AG04450 (cell line): ENCODE results near the gene ESPNL. TPM values are rescaled to one million over a fixed set of nuclear protein-coding genes. Genes with fewer than 3 reads are reported as not detected.

Experiments used
- CTCF ChIA-PET: fragments of 300-600, 350-600 bp; formaldehyde crosslinking; extraction: SDS; loops from one replicate; lab custom pipeline; 2022; ENCODE audit warnings: antibody characterized with exemption, inconsistent platforms; lab: Charles Lee
- POLR2A ChIA-PET: fragments of 350-600 bp; formaldehyde crosslinking; extraction: SDS; loops from one replicate; lab custom pipeline; 2021; ENCODE audit warnings: antibody characterized with exemption, inconsistent platforms; lab: Yijun Ruan, JAX
- DNase-seq: peaks from one replicate; pipeline ENCODE4 v3.0.0-alpha.2; 2011; ENCODE audit warnings: low read depth, low spot score
- H3K27ac ChIP-seq: one replicate; pipeline ENCODE4 v1.5.1; 2012; ENCODE audit warnings: low read depth, low read length, control low read depth
- H3K27me3 ChIP-seq: one replicate; pipeline ENCODE4 v1.6.0; 2012; ENCODE audit warnings: low read length; ENCODE audit not compliant: control insufficient read depth, insufficient read depth
- H3K4me3 ChIP-seq: 2 replicates; pipeline ENCODE4 v1.5.1; 2011; ENCODE audit warnings: mild to moderate bottlenecking, low read depth, low read length, control low read depth
- H3K9me3 ChIP-seq: 2 replicates; pipeline ENCODE4 v1.5.1; 2012; ENCODE audit warnings: low read length; ENCODE audit not compliant: control insufficient read depth, insufficient read depth
- CTCF ChIP-seq: IDR thresholded peaks from 2 replicates; pipeline ENCODE4 v1.5.1; 2011; ENCODE audit warnings: low read depth, low read length, control low read depth, inconsistent platforms
- polyA plus RNA-seq: library from polyadenylated mRNA; depleted of rRNA; stranded (reverse); fragments of >200 nt; gene quantifications from 2 replicates; pipeline ENCODE4 v1.2.3, GENCODE V29; 2011

The ESPNL gene
- polyA plus RNA-seq, 1 experiment: 1.0 TPM

DNA sequence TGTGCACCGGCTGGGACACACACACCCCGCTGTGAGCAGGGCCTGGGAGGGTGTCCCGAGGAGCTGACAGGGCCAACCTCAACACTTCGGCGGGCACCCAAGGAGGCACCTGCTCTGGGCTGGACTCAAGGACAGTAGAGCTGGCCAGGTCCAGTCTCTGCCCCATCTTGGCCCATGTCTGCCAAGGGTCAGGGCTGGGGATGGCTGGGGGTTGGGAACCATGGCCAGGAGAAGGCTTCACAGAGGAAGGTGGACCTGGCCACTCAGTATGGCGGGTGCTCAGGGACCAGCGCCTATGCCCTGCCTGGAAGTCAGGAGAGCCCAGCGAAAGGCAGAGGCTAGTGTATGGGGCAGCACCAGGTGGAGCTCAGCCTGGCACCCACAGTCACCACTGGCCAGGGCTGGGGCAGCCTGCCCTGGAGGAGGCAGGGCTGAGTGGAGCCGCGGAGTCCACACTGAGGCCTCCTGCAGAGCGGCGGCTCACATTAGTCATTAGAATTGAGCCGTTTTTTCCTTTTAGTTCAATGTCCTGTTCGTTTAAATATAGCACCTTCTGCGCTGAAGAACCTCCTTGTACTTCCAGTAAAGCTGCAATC is 62.8 kb downstream of the ESPNL start:
- POLR2A ChIA-PET: no interaction called here
- no peak overlapping the region for H3K27ac ChIP-seq
- TF ChIP-seq CTCF: no peak
- CTCF ChIA-PET: interaction anchor here (1.7 kb wide), 1 partner anchor 100 kb away, joined by 7 read pairs; no protein-coding TSS in a partner anchor
- no peaks in the 10 kb centered on the region for H3K27me3 ChIP-seq
- H3K9me3 ChIP-seq: no peaks in the 10 kb centered on the region; the same call in 1 of the 2 replicates
- no peak overlapping the region; the same call in 1 of the 2 replicates for H3K4me3 ChIP-seq
- DNase-seq: no peak

- TF ChIP-seq CTCF: no peak
- H3K9me3 ChIP-seq: no peaks in the 10 kb centered on the region; the same call in 1 of the 2 replicates
- no peaks in the 10 kb centered on the region for H3K27me3 ChIP-seq
- POLR2A ChIA-PET: no interaction called here
- CTCF ChIA-PET: interaction anchor here (1.7 kb wide), 1 partner anchor 100 kb away, joined by 7 read pairs; no protein-coding TSS in a partner anchor
- no peak overlapping the region for H3K27ac ChIP-seq
- peak overlapping the region; percentile 27; the same call in 1 of the 2 replicates for H3K4me3 ChIP-seq
- DNase-seq: no peak
Observed at GRCh38 chr2:238163481-238164198, 63.5 kb downstream of the ESPNL start.

DNA sequence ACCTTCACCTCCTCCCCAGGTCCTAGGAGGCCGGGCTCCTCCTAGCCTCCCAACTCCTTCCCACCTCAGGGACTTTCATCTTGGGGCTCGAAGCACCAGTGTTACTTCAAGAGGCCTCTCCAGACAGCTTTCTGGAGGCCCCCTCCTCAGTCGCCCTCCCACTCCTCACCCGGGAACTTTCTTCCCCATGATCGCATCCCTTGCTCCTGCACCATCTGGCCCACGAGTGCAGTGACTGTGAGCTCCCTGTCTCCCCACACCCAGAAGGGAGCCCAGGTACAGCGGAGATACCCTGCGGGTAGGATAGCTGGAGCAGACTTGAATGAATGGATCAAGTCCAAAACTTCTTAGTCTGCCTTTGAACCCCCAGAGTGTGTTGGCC is 64.8 kb downstream of the ESPNL start:
- TF ChIP-seq CTCF: no peak
- POLR2A ChIA-PET: no interaction called here
- Histone ChIP-seq H3K9me3 (no peaks in the 10 kb centered on the region; the same call in 1 of the 2 replicates), H3K27me3 (no peaks in the 10 kb centered on the region), H3K4me3 (no peak overlapping the region), H3K27ac (no peak overlapping the region)
- no peak for DNase-seq
- CTCF ChIA-PET: no interaction called here

DNA sequence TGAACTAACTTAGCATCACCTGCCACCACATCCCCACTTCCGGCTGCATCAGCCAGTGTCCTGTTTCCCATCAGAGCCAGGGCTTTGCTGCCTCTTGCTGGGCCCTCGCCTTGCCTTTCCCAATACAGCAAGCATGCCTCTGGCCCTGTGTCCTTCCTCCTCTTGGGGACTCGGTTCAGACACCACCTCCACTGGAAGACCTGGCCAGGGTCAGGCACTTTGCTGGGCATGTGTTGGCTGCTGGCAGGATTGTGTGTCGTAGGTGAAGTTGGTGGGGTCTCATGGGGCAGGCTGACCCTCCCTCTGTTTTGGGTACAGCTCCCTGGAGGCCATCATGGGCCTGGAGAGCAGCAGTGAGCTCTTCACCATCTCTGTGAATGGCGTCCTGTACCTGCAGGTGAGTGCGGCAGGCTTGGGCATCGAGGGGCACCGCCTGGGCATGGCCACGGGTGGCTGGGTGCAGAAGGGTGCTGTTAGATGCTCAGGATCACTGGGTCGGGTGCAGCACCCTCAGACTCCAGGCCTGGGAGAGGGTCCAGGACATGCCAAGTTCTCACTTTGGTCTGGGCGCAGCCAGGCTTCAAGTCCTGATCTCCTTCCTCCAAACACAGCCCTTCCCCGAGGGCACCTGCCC is 65.3 kb downstream of the ESPNL start:
- DNase-seq: no peak
- CTCF ChIA-PET: no interaction called here

More for the DNA sequence above, 65.3 kb downstream of the ESPNL start:
- H3K9me3 ChIP-seq: no peaks in the 10 kb centered on the region; the same call in 1 of the 2 replicates
- TF ChIP-seq CTCF: no peak
- POLR2A ChIA-PET: no interaction called here
- H3K27me3 ChIP-seq: no peaks in the 10 kb centered on the region
- no peak overlapping the region for H3K27ac ChIP-seq
- no peak overlapping the region for H3K4me3 ChIP-seq
